Measurements from ENCODE around the gene MGMT.

GRCh38 chr10:129809841-129810240 lies 342.8 kb downstream of the MGMT start:
- no peak for TF ChIP-seq RCOR1 (IDR thresholded peaks at IDR 0.05; ENCODE audit: low read length)
- TF ChIP-seq, protein P1, sequence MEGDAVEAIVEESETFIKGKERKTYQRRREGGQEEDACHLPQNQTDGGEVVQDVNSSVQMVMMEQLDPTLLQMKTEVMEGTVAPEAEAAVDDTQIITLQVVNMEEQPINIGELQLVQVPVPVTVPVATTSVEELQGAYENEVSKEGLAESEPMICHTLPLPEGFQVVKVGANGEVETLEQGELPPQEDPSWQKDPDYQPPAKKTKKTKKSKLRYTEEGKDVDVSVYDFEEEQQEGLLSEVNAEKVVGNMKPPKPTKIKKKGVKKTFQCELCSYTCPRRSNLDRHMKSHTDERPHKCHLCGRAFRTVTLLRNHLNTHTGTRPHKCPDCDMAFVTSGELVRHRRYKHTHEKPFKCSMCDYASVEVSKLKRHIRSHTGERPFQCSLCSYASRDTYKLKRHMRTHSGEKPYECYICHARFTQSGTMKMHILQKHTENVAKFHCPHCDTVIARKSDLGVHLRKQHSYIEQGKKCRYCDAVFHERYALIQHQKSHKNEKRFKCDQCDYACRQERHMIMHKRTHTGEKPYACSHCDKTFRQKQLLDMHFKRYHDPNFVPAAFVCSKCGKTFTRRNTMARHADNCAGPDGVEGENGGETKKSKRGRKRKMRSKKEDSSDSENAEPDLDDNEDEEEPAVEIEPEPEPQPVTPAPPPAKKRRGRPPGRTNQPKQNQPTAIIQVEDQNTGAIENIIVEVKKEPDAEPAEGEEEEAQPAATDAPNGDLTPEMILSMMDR (IDR thresholded peaks at IDR 0.05) = no peak
- no peak for TF ChIP-seq MXI1 (IDR thresholded peaks at IDR 0.05; ENCODE audit: low read depth, low read length)
- no peak for TF ChIP-seq POLR2AphosphoS5 (IDR thresholded peaks at IDR 0.05; ENCODE audit: low read depth, low read length)
- TF ChIP-seq REST (IDR thresholded peaks at IDR 0.05; ENCODE audit: low read depth, low read length) = no peak
- no peak for TF ChIP-seq SIN3A (IDR thresholded peaks at IDR 0.05; ENCODE audit: borderline replicate concordance, low read depth, low read length)
- TF ChIP-seq RAD21 (IDR thresholded peaks at IDR 0.05; ENCODE audit: low read length) = no peak
- TF ChIP-seq, protein P2, sequence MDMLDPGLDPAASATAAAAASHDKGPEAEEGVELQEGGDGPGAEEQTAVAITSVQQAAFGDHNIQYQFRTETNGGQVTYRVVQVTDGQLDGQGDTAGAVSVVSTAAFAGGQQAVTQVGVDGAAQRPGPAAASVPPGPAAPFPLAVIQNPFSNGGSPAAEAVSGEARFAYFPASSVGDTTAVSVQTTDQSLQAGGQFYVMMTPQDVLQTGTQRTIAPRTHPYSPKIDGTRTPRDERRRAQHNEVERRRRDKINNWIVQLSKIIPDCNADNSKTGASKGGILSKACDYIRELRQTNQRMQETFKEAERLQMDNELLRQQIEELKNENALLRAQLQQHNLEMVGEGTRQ (IDR thresholded peaks at IDR 0.05; ENCODE audit: borderline replicate concordance, low read depth, low read length) = no peak
- TF ChIP-seq GABPA (IDR thresholded peaks at IDR 0.05; ENCODE audit: low read depth) = no peak
- no peak for TF ChIP-seq EZH2phosphoT487 (IDR thresholded peaks at IDR 0.05; ENCODE audit: borderline replicate concordance, low read depth)
- TF ChIP-seq TAF1 (IDR thresholded peaks at IDR 0.05; ENCODE audit: borderline replicate concordance, low read depth, low read length) = no peak

Measured in SK-N-SH (cell line).